Central memory CD4-positive, alpha-beta T cell (primary cell): Measurements from ENCODE around the gene LIG3.
"Not testable (repeated sequence)": the region's sequence is repeated elsewhere in the genome, so short reads cannot be mapped to it uniquely, and the experiment has no call there.

Source experiments
- DNase-seq: peaks from one replicate; pipeline ENCODE4 v3.0.0; 2022

The LIG3 gene

GRCh38 chr17:35045458-35045979, 65.2 kb downstream of the LIG3 start:
- DNase-seq, result not testable (repeated sequence)

DNA sequence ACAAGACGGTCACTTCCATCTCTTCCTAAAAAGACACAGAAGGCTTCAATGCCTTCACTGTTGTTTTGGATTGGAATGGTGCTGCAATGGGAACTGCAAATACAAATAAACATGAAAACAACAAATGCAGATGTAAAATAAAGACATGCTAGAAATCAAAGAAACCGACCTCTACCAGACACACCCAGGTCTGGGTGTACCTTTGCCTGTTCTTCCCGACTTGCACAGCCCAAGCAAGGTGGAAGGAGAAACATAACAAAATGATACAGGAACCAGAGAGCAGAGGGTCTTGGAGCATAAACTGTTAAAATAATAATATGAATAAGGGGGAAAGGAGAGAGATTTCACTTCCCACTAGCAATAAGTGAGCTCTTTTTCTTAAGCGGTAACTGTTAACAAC, 65.9 kb downstream of the LIG3 start:
- DNase-seq, result no peak

- peak; percentile 70 for DNase-seq
Measured at GRCh38 chr17:35046740-35047283, 66.5 kb downstream of the LIG3 start.

DNA sequence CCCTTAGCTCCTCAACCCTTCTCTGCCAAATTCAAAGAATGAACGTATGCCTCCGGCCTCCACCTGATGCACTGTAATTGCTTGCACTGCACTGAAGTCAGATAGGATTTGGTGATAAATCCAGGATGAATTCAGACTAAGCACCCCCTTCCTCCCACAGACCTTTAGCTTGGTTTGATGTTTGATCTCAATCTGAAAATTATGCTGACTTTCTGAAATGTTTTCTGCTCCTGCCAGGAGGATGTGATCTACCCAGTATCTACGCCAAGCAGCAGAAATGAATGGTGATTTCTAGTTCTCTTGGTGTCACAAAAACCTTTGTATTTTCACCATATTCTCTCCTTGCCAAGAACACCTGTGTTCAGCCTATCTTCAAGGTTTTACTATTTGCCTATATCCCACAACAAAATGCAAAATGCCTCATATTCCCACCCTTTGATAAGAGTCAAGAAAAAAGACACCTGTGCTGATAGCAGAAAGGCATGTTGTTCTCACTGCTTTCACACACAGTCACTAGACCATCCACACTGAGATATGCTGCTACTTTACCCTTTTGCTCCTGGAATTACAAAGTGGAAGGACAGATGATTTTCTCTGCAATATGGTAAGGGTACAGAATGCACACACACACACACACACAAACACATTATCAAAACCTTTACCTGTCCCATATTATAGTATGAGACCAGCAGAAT, 68.5 kb downstream of the LIG3 start:
- no peak for DNase-seq

DNA sequence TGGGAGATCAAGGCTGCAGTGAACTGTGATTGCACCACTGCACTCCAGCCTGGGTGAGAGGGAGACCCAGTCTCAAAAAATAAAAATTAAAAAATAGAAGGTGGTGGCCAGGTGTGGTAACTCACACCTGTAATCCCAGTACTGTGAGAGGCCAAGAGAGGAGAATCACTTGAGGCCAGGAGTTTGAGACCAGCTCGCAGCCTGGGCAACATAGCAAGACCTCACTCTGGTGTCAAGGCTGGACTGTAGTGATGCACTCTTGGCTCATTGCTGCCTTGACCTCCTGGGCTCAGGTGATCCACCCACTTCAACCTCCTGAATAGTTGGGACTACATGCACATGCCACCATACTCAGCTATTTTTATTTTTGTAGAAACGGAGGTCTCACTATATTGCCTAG, 69.9 kb downstream of the LIG3 start:
- no peak for DNase-seq

- peak; percentile 79 for DNase-seq
Measured at GRCh38 chr17:35051183-35051578, 70.9 kb downstream of the LIG3 start.

DNA sequence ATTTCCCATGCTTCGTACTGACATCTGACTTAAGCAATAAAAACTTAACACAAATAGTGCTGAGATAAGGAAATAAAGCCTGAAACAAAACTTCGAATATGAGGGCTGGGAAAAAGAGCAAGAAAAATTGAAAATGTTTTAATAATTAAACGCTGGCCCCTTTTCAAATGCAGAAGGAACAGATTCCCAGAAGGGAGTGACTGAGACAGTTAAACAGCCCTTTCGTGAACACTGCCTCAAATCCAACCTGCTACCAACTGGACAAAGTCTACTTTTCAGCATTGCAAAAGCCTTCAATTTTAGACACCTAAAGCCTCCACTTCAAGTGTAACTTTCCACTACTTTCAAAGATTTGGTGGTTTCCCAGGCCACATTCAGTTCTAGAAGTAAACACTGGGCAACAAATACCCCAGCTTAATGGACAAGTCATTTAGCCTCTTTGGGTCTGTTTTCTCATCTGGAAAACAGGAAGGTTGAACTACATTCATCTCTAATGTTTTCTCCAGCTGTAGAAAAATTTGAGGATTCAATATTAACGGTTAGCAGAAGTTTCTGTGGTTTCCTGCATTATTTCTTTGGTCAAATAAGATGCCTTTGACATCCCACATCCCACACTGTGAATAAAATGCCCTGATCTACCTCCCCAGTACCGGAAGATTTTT, 71.4 kb downstream of the LIG3 start:
- no peak for DNase-seq

DNA sequence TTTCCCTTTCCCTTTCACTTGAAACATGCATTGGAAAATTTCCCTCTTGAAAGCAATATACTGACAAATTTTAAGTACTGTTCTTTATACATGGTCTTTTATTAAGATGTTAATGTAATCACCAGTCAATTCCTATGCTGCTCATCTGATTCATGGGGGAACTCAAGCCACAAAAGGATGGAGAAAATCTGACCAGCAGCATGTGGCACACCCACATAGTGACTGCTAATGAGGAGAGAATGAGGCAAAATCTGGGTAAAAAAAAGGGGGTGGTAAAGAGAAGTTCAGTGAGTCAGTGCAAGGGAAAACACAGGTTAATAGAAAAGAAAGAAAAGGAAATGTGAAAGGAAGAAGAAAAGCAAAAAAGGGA, 71.9 kb downstream of the LIG3 start:
- no peak for DNase-seq

DNA sequence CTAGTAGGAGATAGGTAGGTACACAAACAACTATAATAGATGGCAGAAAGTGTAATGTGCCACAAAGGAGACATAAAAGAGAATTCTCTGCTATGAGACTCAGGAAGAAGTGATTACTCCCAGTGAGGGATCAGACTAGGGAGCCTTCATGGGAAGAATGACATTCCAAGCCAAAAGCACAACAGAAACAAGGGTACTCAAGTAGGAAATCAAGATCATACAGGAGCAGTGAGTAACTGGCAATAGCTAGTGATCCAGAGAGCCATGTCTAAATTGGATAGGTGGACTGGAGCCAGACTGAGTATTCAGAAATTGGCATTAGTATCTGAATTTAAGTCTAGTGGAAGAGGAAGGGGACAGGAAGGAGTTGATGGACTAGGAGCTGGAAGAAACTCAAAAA, 72.5 kb downstream of the LIG3 start:
- no peak for DNase-seq

DNA sequence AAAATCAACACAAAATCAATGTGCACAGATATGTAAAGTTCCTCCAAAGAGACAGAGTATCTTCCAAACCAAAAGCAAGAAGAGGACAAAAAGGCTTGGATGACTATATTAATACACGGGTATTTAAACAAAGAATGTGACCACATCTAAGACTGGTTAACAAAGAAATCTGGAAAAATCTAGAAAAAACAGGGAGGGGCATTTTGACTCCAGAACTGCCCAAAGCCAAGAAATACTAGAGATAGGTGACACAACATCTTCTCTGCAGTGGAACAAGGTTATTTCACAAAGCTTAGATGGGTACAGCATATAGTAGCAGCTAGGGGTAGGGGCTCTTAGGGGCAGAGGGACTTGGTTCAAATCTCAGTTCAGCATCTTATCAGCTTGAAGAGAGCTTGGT, 72.9 kb downstream of the LIG3 start:
- DNase-seq, result no peak

- DNase-seq, result no peak
Measured at GRCh38 chr17:35056013-35056412, 75.7 kb downstream of the LIG3 start.

GRCh38 chr17:35057332-35057915, 77.1 kb downstream of the LIG3 start:
- DNase-seq, result no peak
